Testis (tissue), 3 donors: ENCODE results near the gene POU6F1. TPM values are rescaled to one million over a fixed set of nuclear protein-coding genes. Genes with fewer than 3 reads are reported as not detected.

Source experiments
- DNase-seq: peaks from one replicate; pipeline ENCODE4 v3.0.0-alpha.2; 2019
- H3K27ac ChIP-seq, 2 donors: fragments of 200-600 bp; sonication (generic); one replicate each; pipeline ENCODE4 v1.5.1; 2019
- H3K27me3 ChIP-seq: fragments of 200-600 bp; sonication (generic); one replicate; pipeline ENCODE4 v1.5.1; 2019
- H3K36me3 ChIP-seq: fragments of 200-600 bp; sonication (generic); one replicate; pipeline ENCODE4 v1.5.1; 2017; ENCODE audit warnings: low read depth; ENCODE audit errors: missing control alignments
- H3K4me1 ChIP-seq: fragments of 200-600 bp; sonication (generic); one replicate; pipeline ENCODE4 v1.5.1; 2019
- H3K4me3 ChIP-seq, 2 donors: fragments of 200-600 bp; sonication (generic); one replicate each; pipeline ENCODE4 v1.5.1; 2017 to 2019
- H3K9me3 ChIP-seq: fragments of 200-600 bp; sonication (generic); one replicate; pipeline ENCODE4 v1.5.1; 2017
- POLR2A ChIP-seq: fragments of 450-650 bp; IDR thresholded peaks from one replicate; pipeline ENCODE4 v1.6.1; 2017; ENCODE audit warnings: antibody characterized with exemption, mild to moderate bottlenecking, moderate library complexity
- WGBS, 2 donors: methylation state at CpG; one replicate each; pipeline ENCODE4 v1.1.5; 2018; 5-methylcytosine and 5-hydroxymethylcytosine counted together
- intact Hi-C: fragments of 100-400 bp; cut with DNase I; formaldehyde crosslinking; loops from one replicate; pipeline ENCODE4 v1.15.1; 2023; ENCODE audit warnings: low total_unique reads
- polyA plus RNA-seq: library from polyadenylated mRNA; stranded (reverse); fragments of 350-450 nt; fragmentation: Illumina TruSeq; extraction: RNeasy Lipid Tissue Mini Kit (QIAGEN cat#74804); gene quantifications from one replicate; pipeline ENCODE4 v1.2.3, GENCODE V29; 2014; ENCODE audit warnings: low read depth, low replicate concordance; ENCODE audit not compliant: insufficient read depth
- total RNA-seq, 2 donors: library from RNA; depleted of rRNA; stranded (reverse); fragments of >200 nt; gene quantifications; one replicate each; pipeline ENCODE4 v1.2.3, GENCODE V29; 2016
- TF ChIP-seq, protein P1 (sequence below), 3 experiments: fragments of 450-650 bp in 2 of 3; fragments of 200-600 bp in 1 of 3; sonication (generic) in 1 of 3; IDR thresholded peaks; one replicate each; pipeline ENCODE4 v1.5.1; 2016 to 2019; ENCODE audit warnings: antibody characterized with exemption in 3 of 3, mild to moderate bottlenecking in 2 of 3, moderate library complexity in 1 of 3

POU6F1 gene
- total and polyA plus RNA-seq, 3 donors from 2014 or later: 4.4 to 7.6 (median 7.5) TPM

DNA sequence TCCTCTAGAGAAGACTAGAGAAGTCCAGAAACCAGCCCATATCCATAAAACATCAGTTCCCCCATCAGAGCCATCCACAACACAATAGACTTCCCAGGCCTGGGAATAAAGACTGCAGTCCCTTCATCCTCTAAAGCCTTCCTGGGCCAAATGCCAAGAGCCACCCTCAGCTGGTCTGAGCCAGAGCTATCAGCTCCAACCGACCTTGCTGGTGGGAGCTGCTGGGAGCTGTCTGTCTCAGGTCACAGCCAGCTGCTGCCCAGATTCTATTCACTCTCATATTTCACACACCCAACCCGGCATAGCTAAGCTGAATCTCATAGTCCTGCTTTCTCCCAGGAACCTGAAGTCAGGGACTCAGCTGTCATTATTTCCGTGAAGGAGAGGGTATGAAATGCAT lies 34.0 kb downstream of the POU6F1 start:
- intact Hi-C loops: no loop called here
- H3K4me3 ChIP-seq: no peak overlapping the region
- H3K27me3 ChIP-seq: no peaks in the 10 kb centered on the region
- peaks cover 3% of the 10 kb centered on the region for H3K4me1 ChIP-seq
- H3K36me3 ChIP-seq: no peaks in the 10 kb centered on the region
- 34 to 59% methylated on average over 3 of the region's 3 CpGs for WGBS, 2 donors
- DNase-seq: peak; percentile 85
- TF ChIP-seq POLR2A: no peak
- TF ChIP-seq, protein P1, sequence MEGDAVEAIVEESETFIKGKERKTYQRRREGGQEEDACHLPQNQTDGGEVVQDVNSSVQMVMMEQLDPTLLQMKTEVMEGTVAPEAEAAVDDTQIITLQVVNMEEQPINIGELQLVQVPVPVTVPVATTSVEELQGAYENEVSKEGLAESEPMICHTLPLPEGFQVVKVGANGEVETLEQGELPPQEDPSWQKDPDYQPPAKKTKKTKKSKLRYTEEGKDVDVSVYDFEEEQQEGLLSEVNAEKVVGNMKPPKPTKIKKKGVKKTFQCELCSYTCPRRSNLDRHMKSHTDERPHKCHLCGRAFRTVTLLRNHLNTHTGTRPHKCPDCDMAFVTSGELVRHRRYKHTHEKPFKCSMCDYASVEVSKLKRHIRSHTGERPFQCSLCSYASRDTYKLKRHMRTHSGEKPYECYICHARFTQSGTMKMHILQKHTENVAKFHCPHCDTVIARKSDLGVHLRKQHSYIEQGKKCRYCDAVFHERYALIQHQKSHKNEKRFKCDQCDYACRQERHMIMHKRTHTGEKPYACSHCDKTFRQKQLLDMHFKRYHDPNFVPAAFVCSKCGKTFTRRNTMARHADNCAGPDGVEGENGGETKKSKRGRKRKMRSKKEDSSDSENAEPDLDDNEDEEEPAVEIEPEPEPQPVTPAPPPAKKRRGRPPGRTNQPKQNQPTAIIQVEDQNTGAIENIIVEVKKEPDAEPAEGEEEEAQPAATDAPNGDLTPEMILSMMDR (IDR thresholded peaks at IDR 0.05): no peak
- no peak overlapping the region for H3K27ac ChIP-seq
- H3K9me3 ChIP-seq: no peaks in the 10 kb centered on the region

DNA sequence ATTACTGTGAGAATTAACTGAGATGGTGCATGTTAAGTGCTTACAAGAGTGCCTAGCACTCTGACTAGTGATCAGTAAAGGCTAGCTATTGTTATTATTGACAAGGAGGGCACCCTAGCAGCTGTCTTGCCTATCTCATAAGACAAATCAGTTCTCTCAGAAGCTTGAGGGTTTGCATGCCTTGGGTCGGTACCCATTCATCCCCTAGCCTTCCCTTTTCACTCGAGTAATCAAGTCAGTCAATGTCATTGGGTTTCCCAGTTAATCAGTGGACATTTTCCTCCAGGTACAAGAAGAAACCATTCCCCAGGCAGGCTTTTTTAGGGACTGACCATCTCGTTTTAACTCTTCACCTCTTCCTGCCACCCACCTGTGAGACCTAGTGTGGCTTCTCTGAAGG lies 34.5 kb downstream of the POU6F1 start:
- WGBS, 2 donors: 80% methylated on average over 3 of the region's 3 CpGs

DNA sequence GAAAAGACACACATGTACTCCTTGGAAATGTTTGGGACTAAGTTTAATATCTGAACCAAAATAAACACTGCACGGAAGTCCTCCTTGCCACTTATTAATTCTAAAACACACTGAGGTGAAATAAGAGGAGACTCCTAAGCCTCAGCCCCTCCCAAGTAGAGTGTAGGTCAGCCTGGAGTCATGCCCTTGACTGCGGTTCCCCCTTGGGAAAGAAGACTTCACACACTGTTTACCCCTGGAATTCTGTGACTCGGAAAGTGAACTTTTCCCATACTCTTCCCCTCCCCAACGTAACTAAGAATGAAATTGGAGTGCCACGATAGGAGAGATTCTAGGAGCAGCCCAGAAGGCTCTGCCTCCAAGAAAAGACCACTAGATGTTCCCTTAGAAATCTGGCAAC lies 36.3 kb downstream of the POU6F1 start:
- DNase-seq: no peak

More for the DNA sequence above, 34.5 kb downstream of the POU6F1 start:
- TF ChIP-seq POLR2A: no peak
- TF ChIP-seq, protein P1 (IDR thresholded peaks at IDR 0.05): no peak
- intact Hi-C loops: no loop called here
- Histone ChIP-seq H3K36me3 (no peaks in the 10 kb centered on the region), H3K27ac (no peak overlapping the region), H3K9me3 (no peaks in the 10 kb centered on the region), H3K4me1 (peaks cover 3% of the 10 kb centered on the region), H3K4me3 (no peak overlapping the region), H3K27me3 (no peaks in the 10 kb centered on the region)
- DNase-seq: no peak

DNA sequence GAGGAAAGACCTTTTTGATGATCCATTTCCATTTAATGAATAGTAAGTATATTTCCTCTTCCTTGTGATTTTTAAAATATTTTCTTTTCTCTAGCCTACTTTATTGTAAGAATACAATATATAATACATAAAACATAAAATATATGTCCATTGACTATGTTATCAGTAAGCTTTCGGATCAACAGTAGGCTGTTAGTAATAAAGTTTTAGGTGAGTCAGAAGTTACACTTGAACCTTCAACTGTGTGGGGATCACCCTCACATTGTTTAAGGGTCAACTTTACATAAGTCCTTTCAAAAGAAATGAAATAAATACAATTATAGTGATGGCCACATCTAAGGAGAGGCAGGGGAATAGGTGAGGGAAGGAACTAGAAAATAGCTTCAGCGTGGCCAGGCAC lies 40.0 kb downstream of the POU6F1 start:
- intact Hi-C loops: no loop called here
- Histone ChIP-seq H3K4me3 (no peak overlapping the region), H3K36me3 (no peaks in the 10 kb centered on the region), H3K27ac (no peak overlapping the region), H3K27me3 (no peaks in the 10 kb centered on the region), H3K4me1 (no peaks in the 10 kb centered on the region), H3K9me3 (no peaks in the 10 kb centered on the region)
- DNase-seq: no peak
- 85 to 90% methylated on average over 2 of the region's 2 CpGs for WGBS, 2 donors
- TF ChIP-seq, protein P1 (IDR thresholded peaks at IDR 0.05): no peak
- no peak for TF ChIP-seq POLR2A

More for the DNA sequence above, 36.3 kb downstream of the POU6F1 start:
- 75 to 80% methylated on average over 5 of the region's 5 CpGs for WGBS, 2 donors
- H3K4me1 ChIP-seq: peaks cover 3% of the 10 kb centered on the region
- intact Hi-C loops: no loop called here
- H3K4me3 ChIP-seq: no peak overlapping the region
- TF ChIP-seq, protein P1 (IDR thresholded peaks at IDR 0.05): no peak
- TF ChIP-seq POLR2A: no peak
- H3K36me3 ChIP-seq: no peaks in the 10 kb centered on the region
- no peak overlapping the region for H3K27ac ChIP-seq
- no peaks in the 10 kb centered on the region for H3K9me3 ChIP-seq
- no peaks in the 10 kb centered on the region for H3K27me3 ChIP-seq

DNA sequence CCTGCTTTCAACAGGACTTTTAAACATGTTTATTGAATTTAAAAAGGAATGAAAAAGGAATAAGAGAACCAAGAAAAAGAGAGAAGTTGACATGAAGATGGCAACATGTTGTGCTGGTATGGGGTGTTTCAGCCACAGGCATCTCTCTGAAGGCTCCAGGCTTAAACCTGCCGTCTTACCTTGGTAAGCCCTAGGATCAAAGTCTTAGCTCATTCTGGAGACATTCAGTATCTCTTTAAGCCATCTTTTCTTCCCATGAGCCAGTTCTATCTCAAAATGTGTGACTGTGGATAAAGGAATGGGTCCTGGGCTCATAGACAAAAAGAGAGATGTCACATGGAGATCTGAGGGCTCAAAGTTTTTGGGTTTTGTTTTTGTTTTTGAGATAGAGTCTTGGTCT lies 43.4 kb downstream of the POU6F1 start:
- Histone ChIP-seq H3K36me3 (no peaks in the 10 kb centered on the region), H3K27me3 (no peaks in the 10 kb centered on the region), H3K27ac (no peak overlapping the region), H3K4me1 (peaks cover 15% of the 10 kb centered on the region), H3K9me3 (no peaks in the 10 kb centered on the region), H3K4me3 (no peak overlapping the region)
- TF ChIP-seq, protein P1 (IDR thresholded peaks at IDR 0.05): no peak
- no peak for TF ChIP-seq POLR2A
- DNase-seq: no peak
- 75 to 80% methylated on average over 1 of the region's 1 CpG for WGBS, 2 donors
- intact Hi-C loops: no loop called here
